K562 (cell line): Measurements from ENCODE around the gene MACROD2. TPM values are rescaled to one million over a fixed set of nuclear protein-coding genes. Genes with fewer than 3 reads are reported as not detected.

Experiments
- ATAC-seq: fragments of 200-7000 bp; cut with Tn5 transposase; 3 replicates; pipeline ENCODE4 v1.9.1; 2020; ENCODE audit warnings: moderate library complexity
- BruUV-seq: library from RNA; stranded (reverse); fragments of 400-500 nt; replicated peaks from 2 replicates; lab custom pipeline; 2021; lab: Mats Ljungman, UMichigan
- CTCF ChIA-PET: fragments of 300-600 bp; formaldehyde crosslinking; extraction: SDS; loops from one replicate; lab custom pipeline; 2021; ENCODE audit warnings: low intra/inter-chr PET ratio; lab: Yijun Ruan, JAX
- POLR2A ChIA-PET: fragments of 300-600, 350-650 bp; sonication (Branson Sonifier 250); formaldehyde crosslinking; extraction: SDS; loops from one replicate; lab custom pipeline; 2021; ENCODE audit warnings: antibody characterized with exemption, inconsistent platforms; lab: Yijun Ruan, JAX
- DNase-seq, 4 experiments: peaks; one replicate each; pipeline versions ENCODE4 v3.0.0 to v3.0.0-alpha.2; 2011 to 2018; ENCODE audit warnings: low spot score in 3 of 4, mixed read lengths in 3 of 4; ENCODE audit errors: extremely low read depth in 1 of 4
- FAIRE-seq: peaks from 2 replicates; lab custom pipeline; 2011; peaks lifted over from hg19 to GRCh38; lab: Jason Lieb, UNC
- H2AFZ ChIP-seq: 2 replicates; pipeline ENCODE4 v1.6.0; 2011; ENCODE audit warnings: low read depth, low read length, control low read depth, inconsistent platforms
- H3K27ac ChIP-seq: fragments of 200-600 bp; 3 replicates; pipeline ENCODE4 v1.8.0; 2011; ENCODE audit warnings: low read depth, mild to moderate bottlenecking, control low read depth, inconsistent platforms, low read length, moderate library complexity, mixed read lengths; ENCODE audit errors: extremely low read depth
- H3K27me3 ChIP-seq, 2 experiments: fragments of 300-600 bp in 1 of 2; 2 replicates in 1 of 2; 3 replicates in 1 of 2; pipeline versions ENCODE4 v1.6.0 to v1.8.0; 2011; ENCODE audit warnings: inconsistent platforms in 2 of 2, low read length in 2 of 2, mild to moderate bottlenecking in 1 of 2, mixed read lengths in 1 of 2, moderate library complexity in 1 of 2; ENCODE audit not compliant: control insufficient read depth in 2 of 2, insufficient read depth in 2 of 2
- H3K36me3 ChIP-seq: fragments of 300-600 bp; 3 replicates; pipeline ENCODE4 v1.8.0; 2011; ENCODE audit warnings: mild to moderate bottlenecking, low read length, inconsistent platforms; ENCODE audit not compliant: control insufficient read depth, insufficient read depth
- H3K4me1 ChIP-seq, 2 experiments: fragments of 200-600 bp in 1 of 2; replicated peaks in 1 of 2; 2 replicates in 1 of 2; 3 replicates in 1 of 2; pipeline versions ENCODE4 v1.5.1 to v1.8.0; 2011; ENCODE audit warnings: inconsistent platforms in 2 of 2, low read length in 2 of 2, mild to moderate bottlenecking in 1 of 2, mixed read lengths in 1 of 2, moderate library complexity in 1 of 2; ENCODE audit not compliant: control insufficient read depth in 2 of 2, insufficient read depth in 2 of 2
- H3K4me2 ChIP-seq: 2 replicates; pipeline ENCODE4 v1.6.1; 2011; ENCODE audit warnings: low read length, control low read depth, inconsistent platforms, mixed read lengths; ENCODE audit not compliant: insufficient read depth
- H3K4me3 ChIP-seq: fragments of 200-600 bp; sonication (generic), shearing (Covaris generic); 2 replicates; pipeline ENCODE4 v1.5.1; 2016; ENCODE audit warnings: control low read depth, inconsistent platforms
- H3K79me2 ChIP-seq: fragments of 200-600 bp; 3 replicates; pipeline ENCODE4 v1.8.0; 2011; ENCODE audit warnings: low read length, inconsistent platforms; ENCODE audit not compliant: control insufficient read depth, insufficient read depth
- H3K9ac ChIP-seq, 2 experiments: 2 replicates each; pipeline versions ENCODE4 v1.6.0 to v1.6.1; 2011; ENCODE audit warnings: low read depth in 2 of 2, low read length in 2 of 2, control low read depth in 1 of 2, inconsistent platforms in 1 of 2, mild to moderate bottlenecking in 1 of 2, mixed read lengths in 1 of 2; ENCODE audit not compliant: insufficient read depth in 1 of 2
- H3K9me1 ChIP-seq: one replicate; pipeline ENCODE4 v1.6.0; 2011; ENCODE audit warnings: inconsistent platforms, mild to moderate bottlenecking, low read length, moderate library complexity; ENCODE audit not compliant: control insufficient read depth, insufficient read depth
- H3K9me3 ChIP-seq: replicated peaks from 2 replicates; pipeline ENCODE4 v1.5.1; 2011; ENCODE audit warnings: low read depth, low read length, inconsistent platforms; ENCODE audit not compliant: control insufficient read depth, insufficient read depth
- H4K20me1 ChIP-seq: replicated peaks from 2 replicates; pipeline ENCODE4 v1.6.1; 2011; ENCODE audit warnings: low read length, inconsistent platforms, mixed read lengths; ENCODE audit not compliant: control insufficient read depth, insufficient read depth
- RBM22 ChIP-seq: fragments of 200-400 bp; formaldehyde crosslinking; IDR thresholded peaks from 2 replicates; pipeline ENCODE4 v1.6.1; 2018; ENCODE audit warnings: low read length, low read depth; ENCODE audit not compliant: poor library complexity, severe bottlenecking
- TOE1 ChIP-seq, 2 experiments: fragments of 450-650 bp in 1 of 2; sonication (generic) in 1 of 2; formaldehyde crosslinking in 1 of 2; IDR thresholded peaks; 2 replicates each; pipeline versions ENCODE4 v1.7.1 to v1.8.0; 2016 to 2022; ENCODE audit warnings: borderline replicate concordance in 2 of 2, mild to moderate bottlenecking in 2 of 2, antibody characterized with exemption in 1 of 2, inconsistent platforms in 1 of 2, low read depth in 1 of 2, missing genetic modification reagents in 1 of 2, moderate library complexity in 1 of 2
- ZHX1 ChIP-seq: fragments of 150-350 bp; conservative IDR thresholded peaks from 2 replicates; pipeline ENCODE4 v1.6.1; 2014; ENCODE audit warnings: low read length
- WGBS: fragments of 100-300 bp; shearing (Covaris generic); methylation state at CpG from one replicate; pipeline ENCODE4 v1.1.6; 2016; ENCODE audit warnings: low coverage, mixed read lengths; ENCODE audit not compliant: insufficient coverage; ENCODE audit errors: missing lambda C conversion rate; 5-methylcytosine and 5-hydroxymethylcytosine counted together
- in situ Hi-C: fragments of 300-500 bp; cut with MboI; formaldehyde crosslinking; loops from 4 replicates; pipeline ENCODE4 v1.15.0; 2018; ENCODE audit warnings: inconsistent platforms, mixed read lengths
- intact Hi-C: fragments of 100-400 bp; cut with micrococcal nuclease; formaldehyde crosslinking; loops from 2 replicates; pipeline ENCODE4 v1.14.2; 2022
- polyA plus RNA-seq, 8 experiments: library from polyadenylated mRNA; depleted of rRNA in 4 of 8; stranded (reverse) in 5 of 8; unstranded in 3 of 8; fragments of >200 nt; fragmentation: Nextera tagmentation in 2 of 8; fragmentation: Illumina TruSeq in 1 of 8; extraction: Ambion mirVana in 2 of 8; extraction: Trizol in 1 of 8; gene quantifications; 2 replicates each; pipeline versions ENCODE4 v1.2.1 to v1.2.3, GENCODE V29; 2011 to 2014; ENCODE audit warnings: inconsistent platforms in 1 of 8, missing spikeins in 1 of 8
- total RNA-seq, 7 experiments: library from RNA; depleted of rRNA in 6 of 7; stranded (reverse); fragments of >200 nt in 6 of 7; fragmentation: Illumina TruSeq in 2 of 7; extraction: Trizol in 2 of 7; gene quantifications; 2 replicates each; pipeline versions ENCODE4 v1.2.1 to v1.2.3, GENCODE V29; 2011 to 2021; ENCODE audit warnings: low replicate concordance in 1 of 7
- TF ChIP-seq, protein P1 (sequence below): fragments of 450-650 bp; formaldehyde crosslinking; IDR thresholded peaks from 2 replicates; pipeline ENCODE4 v1.4.0; 2020; ENCODE audit warnings: mild to moderate bottlenecking
- TF ChIP-seq, protein P2 (sequence below): fragments of 450-650 bp; formaldehyde crosslinking; IDR thresholded peaks from 2 replicates; pipeline ENCODE4 v1.4.0; 2020; ENCODE audit warnings: mild to moderate bottlenecking, mixed read lengths

MACROD2 gene
- total and polyA plus RNA-seq, 9 of the 15 experiments (the other 6 are each of a cell fraction or from before 2014, with no cell fraction given) = not detected

DNA sequence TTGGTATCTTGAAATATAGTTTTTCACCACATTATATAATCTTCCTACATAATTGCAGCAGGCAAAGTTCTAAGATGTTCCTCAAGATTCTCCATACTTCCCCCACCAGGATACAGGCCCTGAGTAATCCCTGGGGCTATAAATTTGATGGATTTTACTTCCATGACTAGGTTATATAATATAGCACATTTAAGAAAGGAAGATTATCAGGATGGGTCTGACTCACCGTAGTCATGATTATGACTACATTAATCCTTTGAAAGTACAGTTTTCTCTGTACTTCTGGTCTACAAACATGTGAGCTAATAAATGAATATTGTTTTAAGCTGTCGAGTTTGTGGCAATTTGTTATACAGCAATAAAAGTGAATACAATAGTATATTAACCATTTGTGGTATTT is 122.5 kb downstream of the MACROD2 start:
- no TSS peak for BruUV-seq
- H3K9me3 ChIP-seq = no peaks in the 10 kb centered on the region
- ATAC-seq (no peak), FAIRE-seq (no peak), DNase-seq (no peak)
- no peaks in the 10 kb centered on the region for H3K27me3 ChIP-seq
- H3K9me1 ChIP-seq = no peaks in the 10 kb centered on the region
- no peak overlapping the region for H2AFZ ChIP-seq
- ChIA-PET POLR2A (no interaction called here), CTCF (no interaction called here)
- no peak overlapping the region for H3K4me3 ChIP-seq
- in situ Hi-C loops = no loop called here
- no peaks in the 10 kb centered on the region for H3K79me2 ChIP-seq
- intact Hi-C loops = no loop called here
- no peak overlapping the region for H3K27ac ChIP-seq
- H3K4me1 ChIP-seq = no peaks in the 10 kb centered on the region
- H3K4me2 ChIP-seq = no peak overlapping the region
- H3K9ac ChIP-seq = no peak overlapping the region
- 0% methylated on average over 2 of the region's 2 CpGs for WGBS
- no peaks in the 10 kb centered on the region for H4K20me1 ChIP-seq
- TF ChIP-seq, protein P1, sequence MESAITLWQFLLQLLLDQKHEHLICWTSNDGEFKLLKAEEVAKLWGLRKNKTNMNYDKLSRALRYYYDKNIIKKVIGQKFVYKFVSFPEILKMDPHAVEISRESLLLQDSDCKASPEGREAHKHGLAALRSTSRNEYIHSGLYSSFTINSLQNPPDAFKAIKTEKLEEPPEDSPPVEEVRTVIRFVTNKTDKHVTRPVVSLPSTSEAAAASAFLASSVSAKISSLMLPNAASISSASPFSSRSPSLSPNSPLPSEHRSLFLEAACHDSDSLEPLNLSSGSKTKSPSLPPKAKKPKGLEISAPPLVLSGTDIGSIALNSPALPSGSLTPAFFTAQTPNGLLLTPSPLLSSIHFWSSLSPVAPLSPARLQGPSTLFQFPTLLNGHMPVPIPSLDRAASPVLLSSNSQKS (CRISPR knock-in tag) = no peak
- no peak for TF ChIP-seq RBM22
- TF ChIP-seq TOE1 (IDR thresholded peaks at IDR 0.05; ENCODE audit: borderline replicate concordance) = no peak
- no peak for TF ChIP-seq TOE1 (CRISPR knock-in tag; IDR thresholded peaks at IDR 0.05; ENCODE audit: borderline replicate concordance, low read depth)
- no peak for TF ChIP-seq ZHX1
- TF ChIP-seq, protein P2, sequence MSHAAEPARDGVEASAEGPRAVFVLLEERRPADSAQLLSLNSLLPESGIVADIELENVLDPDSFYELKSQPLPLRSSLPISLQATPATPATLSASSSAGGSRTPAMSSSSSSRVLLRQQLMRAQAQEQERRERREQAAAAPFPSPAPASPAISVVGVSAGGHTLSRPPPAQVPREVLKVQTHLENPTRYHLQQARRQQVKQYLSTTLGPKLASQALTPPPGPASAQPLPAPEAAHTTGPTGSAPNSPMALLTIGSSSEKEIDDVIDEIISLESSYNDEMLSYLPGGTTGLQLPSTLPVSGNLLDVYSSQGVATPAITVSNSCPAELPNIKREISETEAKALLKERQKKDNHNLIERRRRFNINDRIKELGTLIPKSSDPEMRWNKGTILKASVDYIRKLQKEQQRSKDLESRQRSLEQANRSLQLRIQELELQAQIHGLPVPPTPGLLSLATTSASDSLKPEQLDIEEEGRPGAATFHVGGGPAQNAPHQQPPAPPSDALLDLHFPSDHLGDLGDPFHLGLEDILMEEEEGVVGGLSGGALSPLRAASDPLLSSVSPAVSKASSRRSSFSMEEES (CRISPR knock-in tag) = no peak
- H3K36me3 ChIP-seq = no peaks in the 10 kb centered on the region
